DND-41 (cell line): ENCODE measurements around the gene TNKS2.

Source experiments
- ATAC-seq: fragments of 200-7000 bp; cut with Tn5 transposase; 3 replicates; pipeline ENCODE4 v1.9.1; 2021; ENCODE audit warnings: low read depth; ENCODE audit not compliant: insufficient read depth
- DNase-seq: peaks from one replicate; pipeline ENCODE4 v3.0.0-alpha.2; 2020
- H2AFZ ChIP-seq: 2 replicates; pipeline ENCODE4 v1.6.0; 2012; ENCODE audit warnings: low read depth, low read length
- H3K27ac ChIP-seq: 2 replicates; pipeline ENCODE4 v1.5.1; 2012; ENCODE audit warnings: low read length, inconsistent platforms
- H3K27me3 ChIP-seq: fragments of 200-600 bp; sonication (generic); 2 replicates; pipeline ENCODE4 v1.6.0; 2012; ENCODE audit warnings: low read length, mild to moderate bottlenecking, inconsistent platforms; ENCODE audit not compliant: insufficient read depth, poor library complexity
- H3K36me3 ChIP-seq: 2 replicates; pipeline ENCODE4 v1.5.1; 2012; ENCODE audit warnings: low read length, inconsistent platforms; ENCODE audit not compliant: insufficient read depth
- H3K4me1 ChIP-seq: 2 replicates; pipeline ENCODE4 v1.5.1; 2012; ENCODE audit warnings: mild to moderate bottlenecking, low read length; ENCODE audit not compliant: insufficient read depth
- H3K4me2 ChIP-seq: 2 replicates; pipeline ENCODE4 v1.6.0; 2012; ENCODE audit warnings: mild to moderate bottlenecking, moderate library complexity, low read length, inconsistent platforms; ENCODE audit not compliant: insufficient read depth
- H3K4me3 ChIP-seq, 2 experiments: fragments of 200-600 bp in 1 of 2; shearing (Covaris generic) in 1 of 2; 2 replicates each; pipeline ENCODE4 v1.5.1; 2012 to 2016; ENCODE audit warnings: inconsistent platforms in 2 of 2, low read length in 2 of 2, mild to moderate bottlenecking in 2 of 2, low read depth in 1 of 2, moderate library complexity in 1 of 2
- H3K79me2 ChIP-seq: 2 replicates; pipeline ENCODE4 v1.6.0; 2012; ENCODE audit warnings: low read length, inconsistent platforms; ENCODE audit not compliant: insufficient read depth
- H3K9ac ChIP-seq: 2 replicates; pipeline ENCODE4 v1.6.0; 2012; ENCODE audit warnings: low read depth, mild to moderate bottlenecking, inconsistent platforms, low read length, moderate library complexity
- H3K9me3 ChIP-seq: 2 replicates; pipeline ENCODE4 v1.5.1; 2012; ENCODE audit warnings: low read length, moderate library complexity, mild to moderate bottlenecking, inconsistent platforms; ENCODE audit not compliant: insufficient read depth, severe bottlenecking
- H4K20me1 ChIP-seq: 2 replicates; pipeline ENCODE4 v1.6.0; 2012; ENCODE audit warnings: low read length; ENCODE audit not compliant: insufficient read depth
- CTCF ChIP-seq: IDR thresholded peaks from 2 replicates; pipeline ENCODE4 v1.5.1; 2012; ENCODE audit warnings: borderline replicate concordance, low read length, moderate library complexity, mild to moderate bottlenecking; ENCODE audit not compliant: poor library complexity, severe bottlenecking; ENCODE audit errors: extremely low read depth
- EZH2 ChIP-seq: IDR thresholded peaks from 3 replicates; pipeline ENCODE4 v1.6.1; 2012; ENCODE audit warnings: borderline replicate concordance, low read depth, mild to moderate bottlenecking, moderate library complexity, low read length, inconsistent platforms; ENCODE audit not compliant: severe bottlenecking

The TNKS2 gene

GRCh38 chr10:91875779-91876178, 77.6 kb downstream of the TNKS2 start:
- H2AFZ ChIP-seq = no peak overlapping the region
- no peak overlapping the region for H3K4me2 ChIP-seq
- DNase-seq (no peak), ATAC-seq (no peak)
- H3K9me3 ChIP-seq = no peaks in the 10 kb centered on the region
- no peak for TF ChIP-seq EZH2
- TF ChIP-seq CTCF = no peak
- H3K27ac ChIP-seq = no peak overlapping the region
- H3K79me2 ChIP-seq = no peaks in the 10 kb centered on the region
- no peaks in the 10 kb centered on the region for H3K4me1 ChIP-seq
- no peaks in the 10 kb centered on the region for H4K20me1 ChIP-seq
- H3K4me3 ChIP-seq = no peak overlapping the region
- no peaks in the 10 kb centered on the region for H3K27me3 ChIP-seq
- H3K36me3 ChIP-seq = no peaks in the 10 kb centered on the region
- H3K9ac ChIP-seq = no peak overlapping the region

GRCh38 chr10:91879515-91880170, 81.4 kb downstream of the TNKS2 start:
- H3K79me2 ChIP-seq = no peaks in the 10 kb centered on the region
- no peak for ATAC-seq
- DNase-seq = no peak
- H3K27me3 ChIP-seq = no peaks in the 10 kb centered on the region
- H3K4me1 ChIP-seq = no peaks in the 10 kb centered on the region
- no peak overlapping the region for H2AFZ ChIP-seq
- no peak overlapping the region for H3K9ac ChIP-seq
- H4K20me1 ChIP-seq = no peaks in the 10 kb centered on the region
- no peaks in the 10 kb centered on the region for H3K9me3 ChIP-seq
- no peaks in the 10 kb centered on the region for H3K36me3 ChIP-seq
- no peak overlapping the region for H3K4me3 ChIP-seq
- H3K27ac ChIP-seq = no peak overlapping the region
- no peak overlapping the region for H3K4me2 ChIP-seq
- TF ChIP-seq EZH2 (no peak), CTCF (no peak)

- no peak overlapping the region for H2AFZ ChIP-seq
- no peaks in the 10 kb centered on the region for H4K20me1 ChIP-seq
- ATAC-seq = no peak
- no peak for TF ChIP-seq EZH2
- no peak for TF ChIP-seq CTCF
- no peaks in the 10 kb centered on the region for H3K27me3 ChIP-seq
- H3K36me3 ChIP-seq = no peaks in the 10 kb centered on the region
- no peaks in the 10 kb centered on the region for H3K79me2 ChIP-seq
- no peak for DNase-seq
- H3K9ac ChIP-seq = no peak overlapping the region
- no peak overlapping the region for H3K27ac ChIP-seq
- H3K4me2 ChIP-seq = no peak overlapping the region
- H3K4me3 ChIP-seq = no peak overlapping the region
- H3K9me3 ChIP-seq = no peaks in the 10 kb centered on the region
- H3K4me1 ChIP-seq = no peaks in the 10 kb centered on the region
Measured at GRCh38 chr10:91880310-91880709, 82.1 kb downstream of the TNKS2 start.
